ENCODE measurements around the gene CIB1. TPM values are rescaled to one million over a fixed set of nuclear protein-coding genes. Genes with fewer than 3 reads are reported as not detected.

CIB1 gene
- total and polyA plus RNA-seq, 2 of the 8 experiments (the other 6 are each of a cell fraction or from before 2014, with no cell fraction given): 26.0 to 63.5 TPM

- no peak for TF ChIP-seq CHD7 (IDR thresholded peaks at IDR 0.05; ENCODE audit: insufficient replicate concordance, low read length)
- TF ChIP-seq RFX5 (IDR thresholded peaks at IDR 0.05; ENCODE audit: borderline replicate concordance, low read depth, low read length): no peak
- TF ChIP-seq RXRA (IDR thresholded peaks at IDR 0.05; ENCODE audit: insufficient read depth, low read depth, low read length): no peak
- TF ChIP-seq HDAC6 (IDR thresholded peaks at IDR 0.05; ENCODE audit: low read depth, low read length): no peak
These were observed 32.7 kb upstream of the CIB1 start (continued) for GRCh38 chr15:90266485-90266884.
